ENCODE measurements around the gene AANAT. TPM values are rescaled to one million over a fixed set of nuclear protein-coding genes. Genes with fewer than 3 reads are reported as not detected.

AANAT gene
- total and polyA plus RNA-seq, 7 experiments from 2014 or later: not detected

- ChIA-PET CTCF (no interaction called here), POLR2A (interaction anchor here (0.6 to 0.9 kb wide), 2 partner anchors 11 to 1381 kb away, joined by 3 read pairs; no protein-coding TSS in a partner anchor)
- H3K4me3 ChIP-seq (ENCODE audit: low read length): no peak overlapping the region
- no peaks in the 10 kb centered on the region for H3K27me3 ChIP-seq (ENCODE audit: control insufficient read depth in 2 of 2, insufficient read depth in 2 of 2, low read length in 2 of 2)
- H3K27ac Mint-ChIP-seq: no peak overlapping the region
- no peaks in the 10 kb centered on the region for H3K36me3 ChIP-seq (ENCODE audit: control insufficient read depth in 2 of 3, insufficient read depth in 3 of 3, low read length in 3 of 3)
- no peaks in the 10 kb centered on the region for H3K9me3 Mint-ChIP-seq
- intact Hi-C loops (cut with micrococcal nuclease): no loop called here
- peaks cover 0 to 2% of the 10 kb centered on the region in 2 donors for H3K4me1 ChIP-seq (ENCODE audit: control insufficient read depth in 2 of 2, insufficient read depth in 2 of 2, low read length in 2 of 2)
- no peak overlapping the region for H3K27ac ChIP-seq (ENCODE audit: low read depth, low read length)
- DNase-seq (no peak), ATAC-seq (no peak)
- no peaks in the 10 kb centered on the region for H3K9me3 ChIP-seq (ENCODE audit: control insufficient read depth in 2 of 3, low read length in 3 of 3)
- H3K27me3 Mint-ChIP-seq: no peaks in the 10 kb centered on the region
- H3K4me1 Mint-ChIP-seq: peaks cover 31 to 80% (median 61%) of the 10 kb centered on the region in 7 donors
- peak overlapping the region in 1 of 10 donors; percentile 6 for H3K4me3 Mint-ChIP-seq
- H3K36me3 Mint-ChIP-seq: peaks cover 0 to 22% (median 3%) of the 10 kb centered on the region in 5 donors
These were observed 26.5 kb upstream of the AANAT start for GRCh38 chr17:76440751-76441362.

- H3K27ac Mint-ChIP-seq: peak overlapping the region in 2 of 9 donors; percentile 22 to 68
- H3K27me3 Mint-ChIP-seq: no peaks in the 10 kb centered on the region
- POLR2A ChIA-PET: interaction anchor here (0.7 kb wide), 1 partner anchor 369 kb away, joined by 3 read pairs; the partner anchor contains the start of gene SRP68
- intact Hi-C loops (cut with micrococcal nuclease): no loop called here
- H3K27me3 ChIP-seq (ENCODE audit: control insufficient read depth in 2 of 2, insufficient read depth in 2 of 2, low read length in 2 of 2): no peaks in the 10 kb centered on the region
- no peaks in the 10 kb centered on the region for H3K36me3 ChIP-seq (ENCODE audit: control insufficient read depth in 2 of 3, insufficient read depth in 3 of 3, low read length in 3 of 3)
- H3K4me1 Mint-ChIP-seq: peaks cover 38 to 83% (median 70%) of the 10 kb centered on the region in 7 donors
- H3K4me3 ChIP-seq (ENCODE audit: low read length): no peak overlapping the region
- peaks cover 0 to 2% of the 10 kb centered on the region in 2 donors for H3K4me1 ChIP-seq (ENCODE audit: control insufficient read depth in 2 of 2, insufficient read depth in 2 of 2, low read length in 2 of 2)
- H3K27ac ChIP-seq (ENCODE audit: low read depth, low read length): no peak overlapping the region
- peaks cover 0 to 22% (median 3%) of the 10 kb centered on the region in 5 donors for H3K36me3 Mint-ChIP-seq
- ATAC-seq (peak; percentile 16), DNase-seq (no peak)
- no peaks in the 10 kb centered on the region for H3K9me3 Mint-ChIP-seq
- H3K9me3 ChIP-seq (ENCODE audit: control insufficient read depth in 2 of 3, low read length in 3 of 3): no peaks in the 10 kb centered on the region
- CTCF ChIA-PET: no interaction called here
- no peak overlapping the region for H3K4me3 Mint-ChIP-seq
These were observed 25.6 kb upstream of the AANAT start for GRCh38 chr17:76441686-76442340.

GRCh38 chr17:76442341-76443338 lies 24.8 kb upstream of the AANAT start:
- Histone ChIP-seq H3K4me1 (ENCODE audit: control insufficient read depth in 2 of 2, insufficient read depth in 2 of 2, low read length in 2 of 2) (peaks cover 0 to 4% of the 10 kb centered on the region in 2 donors), H3K9me3 (ENCODE audit: control insufficient read depth in 2 of 3, low read length in 3 of 3) (no peaks in the 10 kb centered on the region), H3K27me3 (ENCODE audit: control insufficient read depth in 2 of 2, insufficient read depth in 2 of 2, low read length in 2 of 2) (no peaks in the 10 kb centered on the region), H3K4me3 (ENCODE audit: low read length) (no peak overlapping the region), H3K36me3 (ENCODE audit: control insufficient read depth in 2 of 3, insufficient read depth in 3 of 3, low read length in 3 of 3) (no peaks in the 10 kb centered on the region), H3K27ac (ENCODE audit: low read depth, low read length) (no peak overlapping the region)
- Mint-ChIP-seq H3K4me1 (peaks cover 44 to 91% (median 77%) of the 10 kb centered on the region in 7 donors), H3K27ac (peak overlapping the region in 3 of 9 donors; percentile 22 to 80 (median 68)), H3K36me3 (peaks cover 0 to 22% (median 3%) of the 10 kb centered on the region in 5 donors), H3K4me3 (peak overlapping the region in 2 of 10 donors; percentile 12 to 38), H3K27me3 (no peaks in the 10 kb centered on the region), H3K9me3 (no peaks in the 10 kb centered on the region)
- DNase-seq (no peak), ATAC-seq (no peak)
- ChIA-PET POLR2A (interaction anchor here (0.7 kb wide), 1 partner anchor 370 kb away, joined by 3 read pairs; the partner anchor contains the start of gene SRP68), CTCF (no interaction called here)
- intact Hi-C loops (cut with micrococcal nuclease): no loop called here

GRCh38 chr17:76444518-76445311 lies 22.7 kb upstream of the AANAT start:
- H3K36me3 ChIP-seq (ENCODE audit: control insufficient read depth in 2 of 3, insufficient read depth in 3 of 3, low read length in 3 of 3): no peaks in the 10 kb centered on the region
- Mint-ChIP-seq H3K9me3 (no peaks in the 10 kb centered on the region), H3K27me3 (no peaks in the 10 kb centered on the region), H3K4me1 (peaks cover 43 to 88% (median 78%) of the 10 kb centered on the region in 7 donors), H3K27ac (peak overlapping the region in 1 of 9 donors; percentile 14), H3K36me3 (peaks cover 0 to 16% (median 3%) of the 10 kb centered on the region in 5 donors), H3K4me3 (peak overlapping the region in 1 of 10 donors; percentile 27)
- H3K9me3 ChIP-seq (ENCODE audit: control insufficient read depth in 2 of 3, low read length in 3 of 3): no peaks in the 10 kb centered on the region
- H3K4me3 ChIP-seq (ENCODE audit: low read length): no peak overlapping the region
- DNase-seq (no peak), ATAC-seq (no peak)
- ChIA-PET POLR2A (interaction anchor here (0.7 kb wide), 1 partner anchor 832 kb away, joined by 4 read pairs; no protein-coding TSS in a partner anchor), CTCF (interaction anchor here (0.6 kb wide), 3 partner anchors 61 to 1155 kb away, joined by 3 to 6 read pairs (median 6); no protein-coding TSS in a partner anchor)
- H3K4me1 ChIP-seq (ENCODE audit: control insufficient read depth in 2 of 2, insufficient read depth in 2 of 2, low read length in 2 of 2): peaks cover 0 to 7% of the 10 kb centered on the region in 2 donors
- H3K27me3 ChIP-seq (ENCODE audit: control insufficient read depth in 2 of 2, insufficient read depth in 2 of 2, low read length in 2 of 2): no peaks in the 10 kb centered on the region
- intact Hi-C loops (cut with micrococcal nuclease): no loop called here
- H3K27ac ChIP-seq (ENCODE audit: low read depth, low read length): no peak overlapping the region

GRCh38 chr17:76445697-76446448 lies 21.5 kb upstream of the AANAT start:
- Histone ChIP-seq H3K36me3 (ENCODE audit: control insufficient read depth in 2 of 3, insufficient read depth in 3 of 3, low read length in 3 of 3) (no peaks in the 10 kb centered on the region), H3K27ac (ENCODE audit: low read depth, low read length) (no peak overlapping the region), H3K9me3 (ENCODE audit: control insufficient read depth in 2 of 3, low read length in 3 of 3) (no peaks in the 10 kb centered on the region), H3K4me3 (ENCODE audit: low read length) (no peak overlapping the region), H3K4me1 (ENCODE audit: control insufficient read depth in 2 of 2, insufficient read depth in 2 of 2, low read length in 2 of 2) (peaks cover 0 to 11% of the 10 kb centered on the region in 2 donors), H3K27me3 (ENCODE audit: control insufficient read depth in 2 of 2, insufficient read depth in 2 of 2, low read length in 2 of 2) (no peaks in the 10 kb centered on the region)
- Mint-ChIP-seq H3K4me1 (peaks cover 52 to 91% (median 83%) of the 10 kb centered on the region in 7 donors), H3K4me3 (no peak overlapping the region), H3K27ac (peak overlapping the region in 1 of 9 donors; percentile 59), H3K9me3 (no peaks in the 10 kb centered on the region), H3K27me3 (no peaks in the 10 kb centered on the region), H3K36me3 (peaks cover 0 to 13% (median 3%) of the 10 kb centered on the region in 5 donors)
- ChIA-PET POLR2A (interaction anchor here (0.7 kb wide), 1 partner anchor 831 kb away, joined by 4 read pairs; no protein-coding TSS in a partner anchor), CTCF (interaction anchor here (0.7 to 0.9 kb wide), 2 partner anchors 48 to 166 kb away, joined by 3 to 4 read pairs; no protein-coding TSS in a partner anchor)
- ATAC-seq (no peak), DNase-seq (no peak)
- intact Hi-C loops (cut with micrococcal nuclease): no loop called here

Measured in naive thymus-derived CD4-positive, alpha-beta T cell (primary cell).